Fibroblast of skin of right quadriceps (primary cell): ENCODE results near the gene SH3RF1.
A peak's percentile ranks its signal among the peaks of the same experiment; 100 is the strongest.

Experiments used
- DNase-seq: peaks from one replicate; pipeline ENCODE4 v3.0.0-alpha.2; 2013

SH3RF1 gene

DNA sequence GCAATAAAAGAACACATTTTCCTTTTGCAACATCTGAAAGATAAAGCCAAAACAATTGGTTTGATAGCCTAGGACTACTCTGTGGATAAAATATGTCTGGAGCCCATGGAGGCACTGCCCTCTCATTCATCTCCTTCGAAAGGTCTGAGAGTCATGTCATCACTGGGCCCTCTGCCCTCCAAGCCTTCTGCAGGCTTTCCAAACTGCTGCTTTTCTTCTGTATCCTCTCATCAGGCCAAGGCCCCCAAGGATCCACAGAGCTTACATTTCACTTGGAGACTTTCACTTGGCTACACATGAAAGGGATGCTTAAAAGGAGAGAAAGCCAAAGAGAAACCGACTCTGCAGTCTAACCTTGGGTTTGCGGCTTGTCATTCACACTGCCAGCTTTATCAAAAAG is 109.9 kb downstream of the SH3RF1 start:
- DNase-seq = peak; percentile 32

DNA sequence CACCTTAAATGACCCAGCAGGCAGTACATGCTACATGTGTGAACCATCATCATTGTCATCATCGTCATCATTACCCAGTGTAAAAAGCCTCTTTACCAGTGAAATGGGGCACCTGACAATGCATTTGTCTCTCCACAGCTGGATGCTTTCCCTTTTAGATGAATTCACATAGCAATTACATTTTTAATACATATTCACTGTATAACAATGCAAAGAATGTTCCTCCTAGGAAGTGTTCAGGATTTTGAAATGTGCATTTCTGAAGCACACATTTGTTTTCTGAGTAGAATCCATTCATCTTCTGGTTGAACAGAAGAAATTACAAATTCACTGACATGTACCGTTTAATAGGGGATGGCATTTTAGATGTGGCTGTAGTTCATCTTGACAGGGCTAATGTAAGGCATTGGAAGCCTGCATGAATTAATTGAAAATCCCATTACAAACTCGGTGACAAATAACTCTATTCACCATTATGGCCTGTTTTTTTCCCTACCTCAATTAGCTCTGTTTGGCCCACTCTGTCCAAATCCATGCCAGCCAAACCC is 111.1 kb downstream of the SH3RF1 start:
- peak; percentile 84 for DNase-seq

DNA sequence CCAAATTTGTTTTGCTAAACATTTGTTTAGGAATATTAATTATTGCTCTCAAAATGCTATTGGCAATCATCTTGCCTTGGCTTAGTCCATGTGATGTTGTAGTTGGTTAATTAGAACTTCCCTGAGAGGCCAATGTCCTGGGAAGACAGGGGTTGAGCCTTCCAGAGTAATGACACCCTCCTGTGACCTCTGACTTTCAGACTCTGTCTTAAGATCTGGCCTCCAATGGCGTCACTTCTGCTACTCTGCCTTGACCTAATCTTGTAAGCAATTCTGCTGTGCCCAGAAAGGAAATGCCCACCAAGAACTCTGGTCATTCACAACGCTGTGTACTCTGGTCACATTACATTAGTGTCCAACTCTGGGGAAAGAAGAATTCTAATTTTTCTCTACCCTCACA is 111.9 kb downstream of the SH3RF1 start:
- DNase-seq = no peak

DNA sequence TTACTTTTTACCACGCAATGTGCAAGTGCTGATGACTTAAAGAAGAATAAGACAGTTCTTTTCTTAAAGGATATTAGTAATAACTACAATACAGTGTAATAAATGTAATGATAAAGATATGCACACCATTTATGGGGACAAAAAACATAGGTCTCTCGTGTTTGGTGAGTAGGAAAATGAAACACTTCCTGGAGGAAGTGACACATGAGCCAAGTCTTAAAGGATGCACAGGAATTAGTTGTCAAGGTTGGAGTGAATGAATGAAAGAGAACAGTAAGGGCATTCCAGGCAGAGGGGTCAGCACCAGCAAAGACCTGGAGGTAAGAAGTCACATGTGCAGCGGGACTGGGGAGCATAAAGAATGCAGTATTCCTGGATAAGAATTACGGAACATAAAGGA is 112.7 kb downstream of the SH3RF1 start:
- DNase-seq = no peak

DNA sequence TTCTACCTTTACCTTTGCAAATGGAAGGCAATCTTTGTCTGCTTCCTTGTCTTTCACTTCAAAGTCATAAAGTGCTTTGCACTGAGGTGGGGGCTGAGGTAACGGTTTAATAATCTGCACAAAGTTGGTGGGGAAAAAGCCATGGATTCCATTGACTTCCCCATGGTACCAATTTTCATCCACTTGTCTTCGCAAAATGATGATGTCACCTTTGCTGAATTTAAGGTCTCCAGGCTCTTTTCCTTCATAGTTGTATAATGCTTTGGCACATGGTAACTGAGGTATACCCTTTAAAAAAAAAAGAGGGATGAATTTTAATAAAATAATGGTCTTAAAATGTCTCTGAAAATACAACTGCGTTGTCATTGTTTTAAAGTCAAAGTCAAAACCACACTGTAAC is 114.4 kb downstream of the SH3RF1 start:
- DNase-seq = no peak

DNA sequence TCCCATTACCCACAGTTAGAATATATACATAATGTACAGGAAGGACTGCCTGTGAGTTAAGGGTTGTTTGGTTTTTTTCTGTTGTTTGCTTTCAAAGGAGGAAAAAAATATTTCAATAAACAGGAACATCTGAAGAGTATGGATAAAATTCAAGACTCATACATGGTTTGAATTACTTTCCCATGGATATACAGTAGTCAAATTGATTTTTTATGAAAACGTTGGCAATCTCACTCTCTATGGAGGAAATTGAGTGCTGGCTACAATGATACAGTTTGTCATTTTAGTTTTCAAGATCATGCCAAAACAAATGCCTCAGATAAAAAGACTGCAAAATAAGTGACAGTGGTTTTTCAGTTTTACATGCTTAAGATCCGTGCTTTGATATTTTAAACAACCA is 116.6 kb downstream of the SH3RF1 start:
- DNase-seq = no peak

- no peak for DNase-seq
Measured at GRCh38 chr4:169153481-169154087, 117.2 kb downstream of the SH3RF1 start.

DNA sequence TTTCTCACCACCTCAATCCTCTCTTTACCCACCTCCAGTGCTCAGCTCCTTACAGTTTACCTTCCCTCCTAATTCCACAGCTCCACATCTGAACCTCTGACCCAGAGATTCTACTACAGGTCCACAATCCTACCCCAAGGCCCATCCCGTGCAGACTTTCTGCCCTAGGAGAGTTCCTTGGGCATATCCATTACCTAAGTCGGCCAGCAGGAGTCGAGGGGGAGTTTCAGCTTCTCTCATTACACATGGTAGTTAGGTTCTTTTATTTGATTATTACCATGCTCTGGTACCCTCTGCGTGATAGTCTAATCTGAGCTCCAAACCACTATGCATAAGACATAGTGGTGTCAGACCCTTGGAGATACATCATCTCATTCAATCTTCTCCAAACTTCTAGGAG is 117.9 kb downstream of the SH3RF1 start:
- no peak for DNase-seq

DNA sequence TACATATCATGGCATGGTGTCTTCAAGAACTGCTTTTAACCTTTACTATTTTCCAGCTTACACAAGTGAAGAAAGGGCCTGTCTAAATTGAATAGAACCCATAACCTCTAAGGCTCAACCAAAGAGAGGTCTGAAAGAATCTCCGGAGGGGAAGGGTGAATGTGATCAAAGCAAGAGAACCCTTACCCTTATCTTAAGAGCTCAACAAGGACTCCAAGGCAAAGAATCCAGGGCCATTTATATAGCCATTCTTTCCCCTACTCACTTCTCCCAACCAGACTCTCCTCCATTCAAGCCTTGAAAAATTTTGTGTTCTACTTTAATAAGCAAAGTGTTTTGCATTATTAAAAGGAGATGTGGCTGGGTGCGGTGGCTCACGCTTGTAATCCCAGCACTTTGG is 118.7 kb downstream of the SH3RF1 start:
- DNase-seq = no peak

- peak; percentile 76 for DNase-seq
Measured at GRCh38 chr4:169151671-169152070, 119.1 kb downstream of the SH3RF1 start.

- DNase-seq = no peak
Measured at GRCh38 chr4:169150806-169151205, 120.0 kb downstream of the SH3RF1 start.

GRCh38 chr4:169148885-169149284 is 121.9 kb downstream of the SH3RF1 start:
- no peak for DNase-seq

DNA sequence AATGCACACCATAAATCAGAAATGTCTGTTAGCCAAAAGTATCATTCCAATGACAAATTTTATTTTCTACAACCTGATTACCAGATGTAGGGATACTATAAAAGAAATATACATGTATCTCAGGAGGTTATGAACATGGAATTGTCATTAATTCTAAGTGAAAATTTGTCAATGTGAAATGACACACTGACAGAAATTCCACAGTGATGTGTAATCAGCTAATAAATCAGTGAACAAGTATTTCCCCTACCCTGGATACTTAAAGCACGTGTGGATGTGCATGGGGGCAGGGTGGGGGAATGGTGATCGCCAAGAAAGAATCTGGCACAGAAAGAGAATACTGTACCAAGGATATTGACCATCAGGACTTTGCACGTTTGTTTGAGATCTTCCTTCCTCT is 123.6 kb downstream of the SH3RF1 start:
- DNase-seq = peak; percentile 81

DNA sequence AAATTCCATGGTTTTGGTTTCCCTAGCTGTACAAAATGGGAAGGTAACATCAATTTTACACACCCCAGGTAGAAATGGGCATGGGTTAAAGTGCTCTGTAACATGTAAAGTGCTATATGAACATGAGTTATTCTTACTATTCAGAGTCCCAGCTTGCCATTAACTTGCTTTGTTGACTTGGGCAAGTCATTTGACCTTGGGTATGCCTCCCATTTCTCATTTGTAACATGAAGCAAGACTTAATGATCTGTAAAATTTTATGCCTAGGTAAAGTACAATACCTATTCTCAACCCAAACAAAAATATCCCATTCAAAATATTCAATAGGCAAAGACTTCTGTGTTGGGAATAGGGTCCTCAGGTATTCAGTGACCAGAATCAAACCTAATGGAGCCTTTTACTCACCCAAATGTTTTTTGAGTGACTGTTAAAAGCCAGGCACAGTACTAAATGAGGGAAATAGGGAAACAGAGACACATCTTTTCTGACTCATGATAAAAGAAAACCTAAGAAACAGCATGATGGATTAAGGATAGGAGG is 126.6 kb downstream of the SH3RF1 start:
- no peak for DNase-seq

GRCh38 chr4:169143335-169143734 is 127.4 kb downstream of the SH3RF1 start:
- DNase-seq = no peak

DNA sequence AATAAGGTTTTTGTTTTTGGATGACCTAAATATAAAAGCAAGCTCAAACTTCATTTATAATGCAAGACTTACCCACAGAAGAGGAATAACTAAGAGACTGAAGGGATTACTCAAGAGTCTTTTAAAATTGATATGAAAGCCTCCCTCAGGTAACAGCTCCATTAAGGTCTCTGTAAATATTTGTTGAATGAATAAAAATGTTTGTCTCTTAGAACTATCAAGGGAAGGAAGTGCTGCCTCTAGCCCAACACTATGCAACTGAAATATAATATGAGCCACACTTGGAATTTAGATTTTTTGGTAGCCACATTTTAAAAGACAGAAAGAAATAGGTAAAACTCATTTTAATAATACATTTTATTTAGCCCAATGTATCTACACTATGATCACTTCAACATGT is 127.8 kb downstream of the SH3RF1 start:
- no peak for DNase-seq

- DNase-seq = peak; percentile 58
Measured at GRCh38 chr4:169142391-169142790, 128.4 kb downstream of the SH3RF1 start.

- no peak for DNase-seq
Measured at GRCh38 chr4:169139021-169139420, 131.7 kb downstream of the SH3RF1 start.

DNA sequence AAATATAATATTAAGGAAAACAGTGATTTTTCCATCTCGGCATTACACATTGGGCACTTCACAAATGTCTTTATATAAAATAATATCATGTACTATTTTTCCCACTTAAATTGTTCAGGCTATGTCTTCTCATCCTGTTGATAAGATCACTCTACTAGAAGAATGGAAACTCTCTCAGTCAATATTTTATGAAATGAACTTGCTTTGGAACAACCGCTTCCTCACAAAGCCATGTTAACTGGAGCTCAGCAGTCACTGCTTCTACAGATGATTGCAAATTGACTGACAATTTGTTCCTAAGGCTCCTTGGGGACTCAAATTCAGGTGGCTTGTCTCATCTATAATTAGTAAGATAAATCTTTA is 133.2 kb downstream of the SH3RF1 start:
- no peak for DNase-seq

DNA sequence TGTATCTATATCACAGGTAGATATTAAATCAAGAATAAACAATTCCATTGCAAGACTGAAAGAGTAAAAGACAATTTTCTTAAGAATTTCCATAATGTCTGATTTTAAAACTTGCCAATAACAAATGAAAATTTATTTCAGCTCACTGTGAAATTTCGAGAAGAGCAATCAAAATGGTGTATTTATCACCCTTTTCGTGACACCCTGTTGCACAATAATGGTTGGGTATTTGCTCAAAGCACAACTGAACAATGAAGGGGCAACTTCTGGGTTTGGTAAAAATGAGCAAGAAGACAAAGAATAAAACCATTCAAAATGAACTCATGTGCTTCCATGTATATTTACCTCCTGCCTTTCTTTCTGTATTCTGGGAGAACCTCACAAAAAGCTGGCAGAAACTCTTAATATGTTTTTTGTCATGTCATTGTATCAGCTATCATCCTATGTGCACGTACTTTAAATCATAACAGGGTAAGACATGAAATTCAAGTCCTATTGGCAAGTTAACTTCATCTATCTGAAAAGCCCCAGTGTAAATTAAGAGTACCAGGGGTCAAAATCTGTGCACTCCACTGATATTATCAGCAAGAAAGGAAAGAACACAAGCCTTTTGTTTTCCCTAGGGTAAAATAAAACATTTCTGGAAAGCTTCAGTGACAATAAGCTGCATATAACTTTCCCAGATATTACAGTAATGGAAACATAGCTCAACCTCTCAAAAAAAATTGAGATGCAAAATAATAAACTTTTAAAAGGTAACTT is 133.8 kb downstream of the SH3RF1 start:
- DNase-seq = no peak

DNA sequence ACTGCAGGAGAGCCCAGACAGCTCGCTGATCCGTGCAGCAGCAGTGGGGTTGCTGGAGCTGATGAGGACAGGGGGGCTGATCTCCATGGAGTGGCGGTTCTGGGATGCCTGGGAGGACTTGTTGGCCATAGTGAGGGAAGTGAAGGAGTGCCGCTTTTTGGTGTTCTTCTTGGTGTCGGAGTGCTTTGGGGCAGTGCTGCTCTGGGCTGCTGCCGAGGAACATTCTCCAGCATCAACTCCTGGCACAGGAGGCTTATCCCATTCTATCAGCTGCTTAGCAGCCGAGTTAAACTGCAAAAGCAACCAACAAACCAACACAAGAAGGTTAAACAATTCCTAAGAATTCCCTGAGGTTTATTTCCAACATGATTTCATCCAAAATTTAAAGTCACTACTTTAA is 134.4 kb downstream of the SH3RF1 start:
- DNase-seq = no peak

DNA sequence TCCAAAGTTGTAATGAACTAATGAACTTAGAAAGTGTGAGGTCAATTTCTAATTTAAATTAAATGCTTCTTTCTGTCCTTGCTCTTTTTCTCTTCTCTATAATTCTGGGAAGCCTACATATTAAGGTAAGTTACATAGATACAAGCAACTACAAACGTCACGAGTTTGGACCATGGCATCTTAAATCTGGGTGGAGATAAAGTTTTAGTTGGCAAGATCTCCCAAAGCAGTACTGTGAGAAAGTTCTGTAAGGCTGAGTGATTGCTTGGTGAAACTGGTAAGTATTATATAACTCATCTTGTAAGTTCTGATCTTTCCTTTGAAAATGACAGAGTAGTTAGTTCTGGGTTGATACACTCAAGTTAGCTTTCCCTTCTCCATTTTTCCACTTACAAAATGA is 135.0 kb downstream of the SH3RF1 start:
- no peak for DNase-seq

GRCh38 chr4:169133932-169134331 is 136.8 kb downstream of the SH3RF1 start:
- no peak for DNase-seq

DNA sequence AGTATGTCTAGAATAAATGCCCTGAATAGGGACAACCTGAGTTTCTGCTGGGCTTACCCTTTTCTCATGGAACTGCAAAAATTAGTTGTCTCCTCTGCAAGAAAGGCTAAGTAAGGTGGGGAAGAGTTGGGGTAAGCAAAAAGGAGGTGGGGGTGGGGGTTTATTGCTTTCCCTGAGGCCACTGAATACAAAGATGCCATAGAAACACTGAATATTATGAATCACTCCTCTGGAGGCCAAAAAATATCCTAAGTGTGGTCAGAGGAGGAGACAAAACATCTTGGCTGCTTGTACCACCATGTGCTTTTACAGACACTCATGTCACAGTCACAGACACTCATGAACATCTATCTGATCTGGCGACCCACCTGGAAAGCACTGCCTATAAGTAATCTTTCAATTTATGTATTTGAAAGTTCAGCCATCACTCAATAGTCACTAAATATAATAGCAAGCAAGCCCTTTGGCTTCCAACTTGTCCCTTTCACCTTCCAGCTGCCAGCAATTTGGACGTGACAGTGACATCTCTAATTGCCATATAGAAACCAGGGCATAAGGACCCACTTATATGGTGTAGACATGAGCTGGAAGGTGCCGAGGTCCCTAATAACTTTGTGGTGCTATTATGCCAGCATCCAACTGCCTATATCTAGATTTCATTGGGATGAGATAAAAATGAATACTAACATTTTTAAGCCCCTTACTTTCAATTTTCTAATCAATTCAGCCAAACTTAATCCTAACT is 138.0 kb downstream of the SH3RF1 start:
- DNase-seq = no peak
